ENCODE measurements around the gene TRAM2. TPM values are rescaled to one million over a fixed set of nuclear protein-coding genes. Genes with fewer than 3 reads are reported as not detected.

TRAM2 gene
- total and polyA plus RNA-seq, 2 of the 4 experiments (the other 2 are of a cell fraction), result 77.2 to 95.7 TPM

DNA sequence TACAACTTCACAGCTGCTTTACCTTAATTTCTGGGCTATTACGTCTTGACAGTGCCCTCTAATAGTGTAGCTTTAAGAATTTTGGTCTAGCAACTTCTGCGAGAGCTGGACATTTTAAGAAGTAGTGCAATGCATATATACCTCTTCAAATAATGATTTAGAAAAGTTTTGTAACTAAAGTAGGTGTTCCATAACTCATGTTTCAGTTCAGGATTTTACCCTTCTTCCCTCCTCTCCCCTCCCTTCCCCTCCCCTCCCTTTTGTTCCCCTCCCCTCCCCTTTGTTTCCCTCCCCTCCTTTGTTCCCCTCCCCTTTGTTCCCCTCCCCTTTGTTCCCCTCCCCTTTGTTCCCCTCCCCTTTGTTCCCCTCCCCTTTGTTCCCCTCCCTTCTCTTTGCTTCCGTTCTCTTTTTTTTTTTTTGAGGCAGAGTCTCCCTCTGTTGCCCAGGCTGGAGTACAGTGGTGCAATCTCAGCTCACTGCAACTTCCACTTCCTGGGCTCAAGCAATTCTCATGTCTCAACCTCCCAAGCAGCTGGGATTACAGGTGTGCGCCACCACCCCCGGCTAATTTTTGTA, 28.8 kb upstream of the TRAM2 start:
- POLR2A ChIA-PET (ENCODE audit: unreplicated experiment), result no interaction called here
- ATAC-seq (ENCODE audit: low read depth), result no peak

More for the DNA sequence above, 28.8 kb upstream of the TRAM2 start:
- Histone ChIP-seq H2AK9ac (replicated peaks; ENCODE audit: low read depth, low read length, poor library complexity) (no peak overlapping the region), H3K27ac (ENCODE audit: insufficient read depth, low read length) (no peak overlapping the region), H3K14ac (replicated peaks; ENCODE audit: low read depth, low read length) (no peak overlapping the region), H2BK5ac (ENCODE audit: low read depth, low read length, poor library complexity, severe bottlenecking) (no peak overlapping the region), H2BK15ac (ENCODE audit: low read depth, low read length) (no peak overlapping the region), H3K27me3 (ENCODE audit: control insufficient read depth, insufficient read depth, low read length) (no peaks in the 10 kb centered on the region), H4K5ac (ENCODE audit: low read depth, low read length) (no peak overlapping the region), H2BK120ac (ENCODE audit: low read depth, low read length) (no peak overlapping the region), H2BK20ac (ENCODE audit: low read depth, low read length) (peak overlapping the region; percentile 19; the same call in 1 of the 2 replicates), H3K4ac (ENCODE audit: low read depth, low read length) (no peak overlapping the region), H4K20me1 (ENCODE audit: insufficient read depth, low read length) (no peaks in the 10 kb centered on the region), H3K56ac (ENCODE audit: extremely low read depth, insufficient read depth, low read length) (no peak overlapping the region), H3K18ac (ENCODE audit: low read depth, low read length) (no peak overlapping the region), H2AK5ac (ENCODE audit: low read depth, low read length) (no peak overlapping the region), H3K9ac (ENCODE audit: low read depth, low read length) (no peak overlapping the region), H3K9me3 (ENCODE audit: control insufficient read depth, insufficient read depth, low read length) (no peaks in the 10 kb centered on the region), H3K79me1 (ENCODE audit: low read depth in 1 of 2, low read length in 2 of 2) (no peaks in the 10 kb centered on the region), H3K4me3 (ENCODE audit: insufficient read depth, low read depth, low read length) (no peak overlapping the region), H3K36me3 (ENCODE audit: control insufficient read depth, insufficient read depth, low read length) (no peaks in the 10 kb centered on the region), H3K4me2 (ENCODE audit: low read depth, low read length) (no peak overlapping the region), H2AFZ (replicated peaks; ENCODE audit: low read length, poor library complexity) (no peak overlapping the region), H4K91ac (ENCODE audit: insufficient read depth, low read depth, low read length) (no peak overlapping the region), H4K8ac (ENCODE audit: low read depth in 2 of 2, low read length in 2 of 2) (no peak overlapping the region), H3K9me1 (ENCODE audit: insufficient read depth, low read length) (peaks cover 14% of the 10 kb centered on the region), H3K23ac (ENCODE audit: low read depth, low read length) (no peak overlapping the region), H3K4me1 (ENCODE audit: control insufficient read depth, insufficient read depth, low read length) (peaks cover 16% of the 10 kb centered on the region)
- intact Hi-C loops (cut with micrococcal nuclease), result no loop called here
- DNase-seq, result no peak
- no TSS peak for BruUV-seq (replicated peaks)
- in situ Hi-C loops (cut with MboI; ENCODE audit: low sequenced_read_pairs), result no loop called here
- WGBS, 2 experiments (ENCODE audit: extremely low coverage in 2 of 2, insufficient read length in 1 of 2), result 88% methylated on average over 3 of the region's 5 CpGs; no CpG with 5 or more reads in 1 of the 2 experiments
- no peak for TF ChIP-seq BHLHE40 (IDR thresholded peaks at IDR 0.05; ENCODE audit: low read depth, low read length)
- no peak for TF ChIP-seq MAZ (IDR thresholded peaks at IDR 0.05; ENCODE audit: borderline replicate concordance, low read depth, low read length)
- TF ChIP-seq RAD21 (IDR thresholded peaks at IDR 0.05; ENCODE audit: low read length), result no peak
- TF ChIP-seq MAFK (IDR thresholded peaks at IDR 0.05; ENCODE audit: low read depth, low read length), result no peak
- no peak for TF ChIP-seq NFE2L2 (IDR thresholded peaks at IDR 0.05; ENCODE audit: low read depth, low read length)
- TF ChIP-seq RCOR1 (IDR thresholded peaks at IDR 0.05; ENCODE audit: insufficient replicate concordance, low read length), result no peak
- TF ChIP-seq RFX5 (IDR thresholded peaks at IDR 0.05; ENCODE audit: low read depth, low read length), result no peak
- no peak for TF ChIP-seq CHD1 (IDR thresholded peaks at IDR 0.05; ENCODE audit: low read depth, low read length)
- TF ChIP-seq CEBPB (IDR thresholded peaks at IDR 0.05; ENCODE audit: low read depth, low read length), result no peak
- TF ChIP-seq CTCF (conservative IDR thresholded peaks at IDR 0.05; ENCODE audit: low read depth, low read length), result no peak
- no peak for TF ChIP-seq USF2 (IDR thresholded peaks at IDR 0.05; ENCODE audit: low read depth, low read length)
- TF ChIP-seq, protein P1, sequence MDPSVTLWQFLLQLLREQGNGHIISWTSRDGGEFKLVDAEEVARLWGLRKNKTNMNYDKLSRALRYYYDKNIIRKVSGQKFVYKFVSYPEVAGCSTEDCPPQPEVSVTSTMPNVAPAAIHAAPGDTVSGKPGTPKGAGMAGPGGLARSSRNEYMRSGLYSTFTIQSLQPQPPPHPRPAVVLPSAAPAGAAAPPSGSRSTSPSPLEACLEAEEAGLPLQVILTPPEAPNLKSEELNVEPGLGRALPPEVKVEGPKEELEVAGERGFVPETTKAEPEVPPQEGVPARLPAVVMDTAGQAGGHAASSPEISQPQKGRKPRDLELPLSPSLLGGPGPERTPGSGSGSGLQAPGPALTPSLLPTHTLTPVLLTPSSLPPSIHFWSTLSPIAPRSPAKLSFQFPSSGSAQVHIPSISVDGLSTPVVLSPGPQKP (IDR thresholded peaks at IDR 0.05; ENCODE audit: borderline replicate concordance, low read depth, low read length), result no peak
- no peak for TF ChIP-seq FOS (IDR thresholded peaks at IDR 0.05; ENCODE audit: low read depth, low read length)
- TF ChIP-seq MXI1 (IDR thresholded peaks at IDR 0.05; ENCODE audit: borderline replicate concordance, low read depth, low read length), result no peak
- no peak for TF ChIP-seq SMC3 (IDR thresholded peaks at IDR 0.05; ENCODE audit: low read depth, low read length)
- no peak for TF ChIP-seq POLR2A (IDR thresholded peaks at IDR 0.05; ENCODE audit: low read depth, low read length)
- CTCF ChIA-PET, result interaction anchor here (1.1 kb wide), 1 partner anchor 46 kb away, joined by 5 read pairs; no protein-coding TSS in a partner anchor
- dilution Hi-C loops (cut with HindIII; ENCODE audit: low sequenced_read_pairs, unreplicated experiment), result no loop called here

Data from IMR-90 (cell line).